Stomach (tissue), 9 donors: ENCODE measurements around the gene RAX2. TPM values are rescaled to one million over a fixed set of nuclear protein-coding genes. Genes with fewer than 3 reads are reported as not detected.
A peak's percentile ranks its signal among the peaks of the same experiment; 100 is the strongest.

ENCODE experiments used
- DNase-seq, 2 donors: peaks; one replicate each; pipeline versions ENCODE4 v3.0.0 to v3.0.0-alpha.2; 2013 to 2019
- H3K27ac ChIP-seq, 5 donors: fragments of 200-600 bp in 4 of 5; sonication (generic) in 4 of 5; one replicate each; pipeline ENCODE4 v1.5.1; 2013 to 2019; ENCODE audit warnings: mild to moderate bottlenecking in 1 of 5, moderate library complexity in 1 of 5
- H3K27me3 ChIP-seq, 3 donors: fragments of 200-600 bp; sonication (generic); one replicate each; pipeline ENCODE4 v1.5.1; 2017 to 2019; ENCODE audit warnings: mixed run types in 1 of 3
- H3K36me3 ChIP-seq, 4 donors: fragments of 200-600 bp; sonication (generic); 1 replicate in 3 of 4; 2 replicates in 1 of 4; pipeline ENCODE4 v1.5.1; 2016 to 2019
- H3K4me1 ChIP-seq, 4 donors: fragments of 200-600 bp; sonication (generic); one replicate each; pipeline ENCODE4 v1.5.1; 2016 to 2019
- H3K4me3 ChIP-seq, 4 donors: fragments of 200-600 bp; sonication (generic) in 3 of 4; one replicate each; pipeline ENCODE4 v1.5.1; 2016 to 2019; ENCODE audit warnings: mild to moderate bottlenecking in 1 of 4
- H3K9me3 ChIP-seq, 4 donors: fragments of 200-600 bp; sonication (generic); one replicate each; pipeline ENCODE4 v1.5.1; 2016 to 2019
- CTCF ChIP-seq, 7 experiments: fragments of 450-650 bp in 4 of 7; fragments of 200-600 bp in 3 of 7; sonication (generic) in 3 of 7; IDR thresholded peaks; one replicate each; pipeline ENCODE4 v1.5.1; 2016 to 2019; ENCODE audit warnings: antibody characterized with exemption in 7 of 7, control low read depth in 2 of 7, mild to moderate bottlenecking in 1 of 7
- EP300 ChIP-seq: sonication (generic); formaldehyde crosslinking; IDR thresholded peaks from one replicate; pipeline ENCODE4 v1.6.1; 2017; ENCODE audit warnings: antibody characterized with exemption
- POLR2A ChIP-seq, 4 donors: fragments of 450-650 bp; IDR thresholded peaks; one replicate each; pipeline ENCODE4 v1.6.1; 2016; ENCODE audit warnings: antibody characterized with exemption in 4 of 4, control low read depth in 2 of 4, mild to moderate bottlenecking in 1 of 4, moderate library complexity in 1 of 4
- POLR2AphosphoS5 ChIP-seq, 3 donors: sonication (generic); formaldehyde crosslinking; IDR thresholded peaks; one replicate each; pipeline ENCODE4 v1.6.1; 2016; ENCODE audit warnings: antibody characterized with exemption in 3 of 3
- WGBS, 5 donors: extraction: QIAGEN DNeasy Blood & Tissue Kit in 3 of 5; methylation state at CpG; one replicate each; pipeline versions ENCODE4 v1.1.5 to v1.1.7; 2013 to 2018; 5-methylcytosine and 5-hydroxymethylcytosine counted together
- intact Hi-C: fragments of 100-400 bp; cut with DNase I; formaldehyde crosslinking; loops from one replicate; pipeline ENCODE4 v1.15.1; 2023; ENCODE audit warnings: low total_unique reads
- polyA plus RNA-seq, 3 donors: library from polyadenylated mRNA; stranded (reverse); fragments of 200-250 nt; gene quantifications; one replicate each; pipeline ENCODE4 v1.2.3, GENCODE V29; 2013
- total RNA-seq, 5 donors: library from RNA; depleted of rRNA; stranded (reverse); fragments of >200 nt; gene quantifications; one replicate each; pipeline versions ENCODE4 v1.1.0 to v1.2.3, GENCODE V29; 2014 to 2016
- donor health status: healthy with polysubstance abuse.
- donor health status: Bipolar disorder and iron deficiency.
- donor health status: healthy.

RAX2 gene
- total and polyA plus RNA-seq, 8 donors: not detected

GRCh38 chr19:3800996-3801395 is 29.0 kb upstream of the RAX2 start:
- H3K27me3 ChIP-seq: peaks cover 0 to 74% (median 47%) of the 10 kb centered on the region in 3 donors
- peak overlapping the region in 3 of 4 donors; percentile 20 to 25 (median 25) for H3K4me3 ChIP-seq
- no peaks in the 10 kb centered on the region for H3K36me3 ChIP-seq
- intact Hi-C loops: no loop called here
- peaks cover 7 to 13% (median 10%) of the 10 kb centered on the region in 4 donors for H3K4me1 ChIP-seq
- WGBS, 5 donors: 33 to 45% (median 40%) methylated on average over 16 to 21 of the region's 21 CpGs
- DNase-seq: no peak
- H3K9me3 ChIP-seq: peaks cover 0 to 14% (median 12%) of the 10 kb centered on the region in 4 donors
- no peak for TF ChIP-seq EP300
- no peak for TF ChIP-seq POLR2AphosphoS5 (IDR thresholded peaks at IDR 0.05)
- no peak for TF ChIP-seq CTCF (IDR thresholded peaks at IDR 0.05)
- TF ChIP-seq POLR2A (IDR thresholded peaks at IDR 0.05): no peak
- no peak overlapping the region for H3K27ac ChIP-seq

GRCh38 chr19:3798137-3798536 is 26.1 kb upstream of the RAX2 start:
- TF ChIP-seq EP300 (no peak), POLR2AphosphoS5 (IDR thresholded peaks at IDR 0.05) (no peak), POLR2A (IDR thresholded peaks at IDR 0.05) (no peak), CTCF (IDR thresholded peaks at IDR 0.05) (no peak)
- peaks cover 7 to 13% (median 10%) of the 10 kb centered on the region in 4 donors for H3K4me1 ChIP-seq
- H3K9me3 ChIP-seq: peaks cover 0 to 14% (median 13%) of the 10 kb centered on the region in 4 donors
- no peak for DNase-seq
- peaks cover 0 to 57% (median 34%) of the 10 kb centered on the region in 3 donors for H3K27me3 ChIP-seq
- 57 to 66% (median 60%) methylated on average over 6 of the region's 6 CpGs for WGBS, 5 donors
- no peaks in the 10 kb centered on the region for H3K36me3 ChIP-seq
- H3K4me3 ChIP-seq: no peak overlapping the region
- H3K27ac ChIP-seq: no peak overlapping the region
- intact Hi-C loops: no loop called here

- intact Hi-C loops: no loop called here
- WGBS, 5 donors: 96 to 98% (median 97%) methylated on average over 2 of the region's 2 CpGs
- peaks cover 3 to 7% (median 5%) of the 10 kb centered on the region in 4 donors for H3K4me1 ChIP-seq
- no peak overlapping the region for H3K4me3 ChIP-seq
- no peak overlapping the region for H3K27ac ChIP-seq
- peaks cover 0 to 14% (median 13%) of the 10 kb centered on the region in 4 donors for H3K9me3 ChIP-seq
- H3K27me3 ChIP-seq: peaks cover 0 to 39% (median 18%) of the 10 kb centered on the region in 3 donors
- no peak for TF ChIP-seq EP300
- TF ChIP-seq POLR2AphosphoS5 (IDR thresholded peaks at IDR 0.05): no peak
- no peak for TF ChIP-seq CTCF (IDR thresholded peaks at IDR 0.05)
- TF ChIP-seq POLR2A (IDR thresholded peaks at IDR 0.05): no peak
- H3K36me3 ChIP-seq: no peaks in the 10 kb centered on the region
- DNase-seq: no peak
Observed at GRCh38 chr19:3796358-3796757, 24.3 kb upstream of the RAX2 start.

GRCh38 chr19:3793799-3794198 is 21.8 kb upstream of the RAX2 start:
- H3K36me3 ChIP-seq: no peaks in the 10 kb centered on the region
- intact Hi-C loops: no loop called here
- peaks cover 0 to 28% (median 5%) of the 10 kb centered on the region in 3 donors for H3K27me3 ChIP-seq
- H3K27ac ChIP-seq: no peak overlapping the region
- H3K4me3 ChIP-seq: no peak overlapping the region
- H3K9me3 ChIP-seq: peaks cover 0 to 22% (median 17%) of the 10 kb centered on the region in 4 donors
- no peak for TF ChIP-seq POLR2A (IDR thresholded peaks at IDR 0.05)
- no peak for TF ChIP-seq CTCF (IDR thresholded peaks at IDR 0.05)
- TF ChIP-seq EP300: no peak
- no peak for TF ChIP-seq POLR2AphosphoS5 (IDR thresholded peaks at IDR 0.05)
- DNase-seq: no peak
- no peaks in the 10 kb centered on the region for H3K4me1 ChIP-seq
- WGBS, 5 donors: 82 to 100% (median 91%) methylated on average over 3 of the region's 3 CpGs
